Spleen (tissue), 11 donors: Measurements from ENCODE around the gene CHID1. TPM values are rescaled to one million over a fixed set of nuclear protein-coding genes. Genes with fewer than 3 reads are reported as not detected.

Experiments
- DNase-seq: peaks from one replicate; pipeline ENCODE4 v3.0.0-alpha.2; 2020
- H3K27ac ChIP-seq, 8 donors: fragments of 200-600 bp; sonication (generic) in 7 of 8; 1 replicate in 4 of 8; 2 replicates in 4 of 8; pipeline versions ENCODE4 v1.5.0 to v1.8.0; 2016 to 2021; ENCODE audit warnings: inconsistent platforms in 4 of 8, mild to moderate bottlenecking in 4 of 8, moderate library complexity in 1 of 8
- H3K27me3 ChIP-seq, 7 donors: fragments of 200-600 bp; sonication (generic) in 6 of 7; replicated peaks in 1 of 7; 1 replicate in 4 of 7; 2 replicates in 3 of 7; pipeline versions ENCODE4 v1.5.0 to v1.8.0; 2016 to 2021; ENCODE audit warnings: inconsistent platforms in 3 of 7, mild to moderate bottlenecking in 1 of 7
- H3K36me3 ChIP-seq, 6 donors: fragments of 200-600 bp; sonication (generic) in 5 of 6; 1 replicate in 4 of 6; 2 replicates in 2 of 6; pipeline versions ENCODE4 v1.5.0 to v1.8.0; 2016 to 2021; ENCODE audit warnings: inconsistent platforms in 2 of 6
- H3K4me1 ChIP-seq, 6 donors: fragments of 200-600 bp; sonication (generic) in 5 of 6; 1 replicate in 3 of 6; 2 replicates in 3 of 6; pipeline versions ENCODE4 v1.5.0 to v1.8.0; 2016 to 2021; ENCODE audit warnings: inconsistent platforms in 3 of 6
- H3K4me3 ChIP-seq, 8 donors: fragments of 200-600 bp; sonication (generic) in 7 of 8; 1 replicate in 4 of 8; 2 replicates in 4 of 8; pipeline versions ENCODE4 v1.5.0 to v1.8.0; 2016 to 2021; ENCODE audit warnings: inconsistent platforms in 4 of 8, mild to moderate bottlenecking in 4 of 8, moderate library complexity in 2 of 8
- H3K9me3 ChIP-seq, 8 donors: fragments of 200-600 bp; sonication (generic) in 7 of 8; 1 replicate in 4 of 8; 2 replicates in 4 of 8; pipeline versions ENCODE4 v1.5.0 to v1.8.0; 2016 to 2021; ENCODE audit warnings: inconsistent platforms in 4 of 8
- CTCF ChIP-seq, 11 experiments: fragments of 200-600 bp in 7 of 11; fragments of 450-650 bp in 4 of 11; sonication (generic) in 4 of 11; IDR thresholded peaks in 8 of 11; conservative IDR thresholded peaks in 3 of 11; 1 replicate in 7 of 11; 2 replicates in 4 of 11; pipeline versions ENCODE4 v1.4.0 to v1.8.0; 2016 to 2021; ENCODE audit warnings: antibody characterized with exemption in 11 of 11, inconsistent platforms in 4 of 11, mild to moderate bottlenecking in 1 of 11
- POLR2A ChIP-seq, 3 donors: fragments of 450-650 bp; IDR thresholded peaks; one replicate each; pipeline ENCODE4 v1.5.1; 2017; ENCODE audit warnings: antibody characterized with exemption in 3 of 3, mild to moderate bottlenecking in 1 of 3
- POLR2AphosphoS5 ChIP-seq, 3 donors: sonication (generic); formaldehyde crosslinking; IDR thresholded peaks; one replicate each; pipeline ENCODE4 v1.5.1; 2017; ENCODE audit warnings: antibody characterized with exemption in 3 of 3
- WGBS, 5 donors: extraction: QIAGEN DNeasy Blood & Tissue Kit in 3 of 5; methylation state at CpG; one replicate each; pipeline versions ENCODE4 v1.1.5 to v1.1.7; 2013 to 2018; 5-methylcytosine and 5-hydroxymethylcytosine counted together
- intact Hi-C: fragments of 100-400 bp; cut with DNase I; formaldehyde crosslinking; loops from one replicate; pipeline ENCODE4 v1.15.0; 2023; ENCODE audit warnings: low total_unique reads
- polyA plus RNA-seq, 3 donors: library from polyadenylated mRNA; stranded (reverse); fragments of 200-250 nt; gene quantifications; one replicate each; pipeline ENCODE4 v1.2.1, GENCODE V29; 2013
- total RNA-seq, 7 donors: library from RNA; depleted of rRNA in 3 of 7; stranded (reverse); fragments of >200 nt in 3 of 7; fragmentation: NEBNext Ultra II Directional in 4 of 7; extraction: Animal tissue kit (Norgen Biotek cat#: 25700) in 4 of 7; gene quantifications; one replicate each; pipeline versions ENCODE4 v1.1.0 to v1.2.1, GENCODE V29; 2016 to 2021
- donor health status: healthy with polysubstance abuse.
- donor health status: DM: no; HTN: no; CAD: no; lungs with moderate emphysema.
- donor health status: DM: no; HTN: no; CAD: no.
- donor health status: Bipolar disorder and iron deficiency.
- donor health status: healthy.
- donor health status: DM: no; HTN: no; CAD: no.
- donor health status: DM: yes; HTN: yes; CAD: no.

The CHID1 gene
- total and polyA plus RNA-seq, 10 donors = 37.2 to 218 (median 117) TPM

DNA sequence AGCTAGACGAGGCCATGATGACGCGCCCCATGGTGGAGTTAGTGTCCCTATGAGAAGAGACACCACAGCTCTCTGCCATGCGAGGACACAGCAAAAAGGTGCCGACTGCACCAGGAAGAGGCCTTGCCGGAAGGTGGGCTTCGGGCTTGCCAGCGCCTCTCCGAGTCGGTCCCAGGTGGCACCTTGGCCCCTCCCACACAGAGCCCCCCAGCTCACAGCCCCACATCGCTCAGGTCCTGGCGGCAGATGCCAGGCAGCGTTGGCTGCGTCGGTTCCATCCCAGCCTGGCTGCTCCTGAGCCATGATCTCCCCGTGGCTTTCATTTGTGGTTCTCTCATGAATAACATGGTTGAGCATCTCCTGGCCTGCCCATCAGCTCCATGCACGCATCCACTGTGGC lies 24.0 kb downstream of the CHID1 start:
- Histone ChIP-seq H3K27ac (no peak overlapping the region), H3K9me3 (no peaks in the 10 kb centered on the region), H3K36me3 (peaks cover 0 to 100% (median 50%) of the 10 kb centered on the region in 6 donors), H3K4me3 (no peak overlapping the region), H3K4me1 (peaks cover 0 to 17% (median 3%) of the 10 kb centered on the region in 6 donors), H3K27me3 (no peaks in the 10 kb centered on the region)
- intact Hi-C loops = no loop called here
- WGBS, 5 donors = 94 to 99% (median 96%) methylated on average over 17 of the region's 17 CpGs
- peak in 1 of 3 donors; percentile 18 for TF ChIP-seq POLR2AphosphoS5 (IDR thresholded peaks at IDR 0.05)
- no peak for TF ChIP-seq POLR2A (IDR thresholded peaks at IDR 0.05)
- DNase-seq = no peak

DNA sequence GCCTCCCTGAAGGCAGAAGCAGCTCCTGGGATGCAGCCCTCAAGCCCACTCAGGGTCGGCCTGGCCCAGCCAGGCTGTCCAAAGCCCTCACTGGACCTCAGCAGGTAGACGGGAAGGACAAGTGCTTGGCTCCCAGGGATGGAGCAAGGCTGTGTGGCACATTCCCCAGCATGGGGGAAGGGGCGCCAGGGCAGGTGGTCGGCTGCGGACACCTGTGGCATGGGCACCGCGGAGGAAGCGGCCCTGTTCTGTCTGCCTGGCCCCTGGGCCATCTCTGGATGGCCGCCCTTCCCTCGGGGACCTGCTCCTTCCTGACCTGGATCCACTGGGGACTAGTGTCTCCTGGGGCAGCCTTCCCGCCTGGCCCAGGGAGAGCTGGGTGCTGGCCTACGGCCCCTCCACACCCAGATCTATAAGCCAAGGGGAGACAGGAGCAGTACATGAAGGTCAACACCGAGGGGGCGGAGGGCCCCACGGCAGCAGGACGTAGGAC lies 26.0 kb downstream of the CHID1 start:
- intact Hi-C loops = no loop called here
- H3K4me3 ChIP-seq = no peak overlapping the region
- peaks cover 0 to 100% (median 56%) of the 10 kb centered on the region in 6 donors for H3K36me3 ChIP-seq
- WGBS, 5 donors = 68 to 91% (median 87%) methylated on average over 6 to 16 of the region's 16 CpGs
- H3K27me3 ChIP-seq = no peaks in the 10 kb centered on the region
- H3K9me3 ChIP-seq = no peaks in the 10 kb centered on the region
- H3K27ac ChIP-seq = peak overlapping the region in 1 of 8 donors; percentile 25
- DNase-seq = no peak
- peaks cover 0 to 17% (median 0%) of the 10 kb centered on the region in 6 donors for H3K4me1 ChIP-seq
- TF ChIP-seq CTCF (IDR thresholded peaks at IDR 0.05 in 8 of 11, conservative IDR thresholded peaks at IDR 0.05 in 3 of 11) (no peak), POLR2AphosphoS5 (IDR thresholded peaks at IDR 0.05) (no peak), POLR2A (IDR thresholded peaks at IDR 0.05) (no peak)

- peak overlapping the region in 4 of 8 donors; percentile 2 to 45 (median 20) for H3K27ac ChIP-seq
- WGBS, 5 donors = 44 to 83% (median 73%) methylated on average over 4 to 10 of the region's 10 CpGs
- H3K4me1 ChIP-seq = peaks cover 0 to 17% (median 0%) of the 10 kb centered on the region in 6 donors
- no peak for DNase-seq
- H3K4me3 ChIP-seq = no peak overlapping the region
- peak; percentile 17 to 58 (median 29) for TF ChIP-seq POLR2AphosphoS5 (IDR thresholded peaks at IDR 0.05)
- TF ChIP-seq CTCF (IDR thresholded peaks at IDR 0.05 in 8 of 11, conservative IDR thresholded peaks at IDR 0.05 in 3 of 11) = no peak
- no peaks in the 10 kb centered on the region for H3K27me3 ChIP-seq
- H3K9me3 ChIP-seq = no peaks in the 10 kb centered on the region
- H3K36me3 ChIP-seq = peaks cover 0 to 100% (median 60%) of the 10 kb centered on the region in 6 donors
- intact Hi-C loops = no loop called here
Measured at GRCh38 chr11:883527-883926, 27.1 kb downstream of the CHID1 start.

- Histone ChIP-seq H3K4me3 (no peak overlapping the region), H3K27ac (peak overlapping the region in 4 of 8 donors; percentile 21 to 45 (median 34)), H3K27me3 (no peaks in the 10 kb centered on the region), H3K36me3 (peaks cover 0 to 100% (median 54%) of the 10 kb centered on the region in 6 donors), H3K4me1 (peaks cover 0 to 19% (median 0%) of the 10 kb centered on the region in 6 donors), H3K9me3 (no peaks in the 10 kb centered on the region)
- 63 to 77% (median 75%) methylated on average over 11 to 14 of the region's 14 CpGs for WGBS, 5 donors
- DNase-seq = no peak
- intact Hi-C loops = no loop called here
- TF ChIP-seq POLR2AphosphoS5 (IDR thresholded peaks at IDR 0.05) (no peak), POLR2A (IDR thresholded peaks at IDR 0.05) (no peak), CTCF (IDR thresholded peaks at IDR 0.05 in 8 of 11, conservative IDR thresholded peaks at IDR 0.05 in 3 of 11) (no peak)
Measured at GRCh38 chr11:882596-882995, 28.0 kb downstream of the CHID1 start.
